LNCaP clone FGC (cell line): ENCODE results near the gene CSNK1G3.

Experiments used
- DNase-seq: peaks from one replicate; pipeline ENCODE4 v3.0.0-alpha.2; 2011; ENCODE audit warnings: low read depth
- H3K4me3 ChIP-seq: 2 replicates; pipeline ENCODE4 v1.5.1; 2011; ENCODE audit warnings: mild to moderate bottlenecking, low read depth, low read length, control low read depth
- CTCF ChIP-seq: IDR thresholded peaks from 2 replicates; pipeline ENCODE4 v1.5.1; 2012; ENCODE audit warnings: mild to moderate bottlenecking; ENCODE audit not compliant: control insufficient read depth, insufficient read depth; ENCODE audit errors: extremely low read depth

CSNK1G3 gene

GRCh38 chr5:123659011-123659410, 147.0 kb downstream of the CSNK1G3 start:
- no peak for DNase-seq
- no peak overlapping the region for H3K4me3 ChIP-seq
- TF ChIP-seq CTCF: no peak

- no peak for TF ChIP-seq CTCF
- no peak for DNase-seq
- H3K4me3 ChIP-seq: no peak overlapping the region
These were observed 147.5 kb downstream of the CSNK1G3 start for GRCh38 chr5:123659495-123659894.

GRCh38 chr5:123664961-123665360, 153.0 kb downstream of the CSNK1G3 start:
- H3K4me3 ChIP-seq: no peak overlapping the region
- no peak for TF ChIP-seq CTCF
- DNase-seq: no peak

- no peak for DNase-seq
- 0 out of 2 replicates have a peak, but pooled peaks have one; percentile 17 for TF ChIP-seq CTCF
- no peak overlapping the region for H3K4me3 ChIP-seq
These were observed 153.9 kb downstream of the CSNK1G3 start for GRCh38 chr5:123665822-123666371.
